Astrocyte of the cerebellum (primary cell): Measurements from ENCODE around the gene ZNF778.

ENCODE experiments used
- DNase-seq: peaks from one replicate; pipeline ENCODE4 v3.0.0-alpha.2; 2011; ENCODE audit warnings: low read depth
- H3K4me3 ChIP-seq: 2 replicates; pipeline ENCODE4 v1.5.1; 2011; ENCODE audit warnings: mild to moderate bottlenecking, low read depth, low read length, moderate library complexity
- CTCF ChIP-seq: IDR thresholded peaks from 2 replicates; pipeline ENCODE4 v1.5.1; 2012; ENCODE audit warnings: low read length, low read depth, moderate library complexity, mild to moderate bottlenecking; ENCODE audit errors: missing control alignments
- in situ Hi-C: cut with HindIII; loops from 2 replicates; pipeline ENCODE4 v1.10.0; 2017; ENCODE audit warnings: low sequenced_read_pairs

The ZNF778 gene

GRCh38 chr16:89274561-89275283, 57.2 kb downstream of the ZNF778 start:
- in situ Hi-C loops = loop anchor here (25.0 kb wide), 1 partner anchor 413 kb away; the partner anchor contains the start of gene CDK10
- H3K4me3 ChIP-seq = no peak overlapping the region
- no peak for DNase-seq
- no peak for TF ChIP-seq CTCF

GRCh38 chr16:89275284-89275584, 57.7 kb downstream of the ZNF778 start:
- in situ Hi-C loops = loop anchor here (25.0 kb wide), 1 partner anchor 412 kb away; the partner anchor contains the start of gene CDK10
- DNase-seq = no peak
- TF ChIP-seq CTCF = no peak
- H3K4me3 ChIP-seq = no peak overlapping the region

GRCh38 chr16:89275837-89276720, 58.6 kb downstream of the ZNF778 start:
- in situ Hi-C loops = loop anchor here (25.0 kb wide), 1 partner anchor 411 kb away; the partner anchor contains the start of gene CDK10
- TF ChIP-seq CTCF = no peak
- DNase-seq = no peak
- no peak overlapping the region for H3K4me3 ChIP-seq

- no peak overlapping the region for H3K4me3 ChIP-seq
- DNase-seq = no peak
- TF ChIP-seq CTCF = no peak
- in situ Hi-C loops = loop anchor here (25.0 kb wide), 1 partner anchor 410 kb away; the partner anchor contains the start of gene CDK10
These were observed 59.5 kb downstream of the ZNF778 start for GRCh38 chr16:89277049-89277448.

GRCh38 chr16:89277641-89278341, 60.3 kb downstream of the ZNF778 start:
- no peak for TF ChIP-seq CTCF
- no peak for DNase-seq
- in situ Hi-C loops = loop anchor here (25.0 kb wide), 1 partner anchor 410 kb away; the partner anchor contains the start of gene CDK10
- no peak overlapping the region for H3K4me3 ChIP-seq
